ENCODE measurements around the gene SURF6. TPM values are rescaled to one million over a fixed set of nuclear protein-coding genes. Genes with fewer than 3 reads are reported as not detected.

The SURF6 gene
- total RNA-seq, 3 donors from 2014 or later, result 23.7 to 24.7 (median 24.0) TPM

- H3K4me3 ChIP-seq, result peak within 1 kb of the TSS; percentile 97
- H3K36me3 ChIP-seq (ENCODE audit: low read depth), result no peaks in the 10 kb centered on the region
- DNase-seq, result peak; percentile 98 to 99 (median 98)
- no peaks in the 10 kb centered on the region for H3K9me3 ChIP-seq
- ATAC-seq, result peak; percentile 96
- peaks cover 20% of the 10 kb centered on the region for H3K4me1 ChIP-seq (ENCODE audit: low read depth)
- peak; percentile 14 for TF ChIP-seq CTCF (IDR thresholded peaks at IDR 0.05)
- intact Hi-C loops (cut with DNase I, micrococcal nuclease), result no loop called here
Observed at GRCh38 chr9:133375724-133376654, 40.0 kb upstream of the SURF6 start, which contains the start of the genes STKLD1 and SURF4. STKLD1 (plus strand) TSS chr9:133376366; CDS start chr9:133376474, 108 bp downstream. SURF4 (minus strand) TSS chr9:133376060; CDS start chr9:133375969, 91 bp downstream.

- peak overlapping the region; percentile 97 for H3K4me3 ChIP-seq
- DNase-seq (peak in 2 of 3 donors; percentile 62 to 64), ATAC-seq (peak; percentile 45)
- H3K4me1 ChIP-seq (ENCODE audit: low read depth), result peaks cover 21% of the 10 kb centered on the region
- no peaks in the 10 kb centered on the region for H3K9me3 ChIP-seq
- intact Hi-C loops (cut with DNase I, micrococcal nuclease), result no loop called here
- H3K36me3 ChIP-seq (ENCODE audit: low read depth), result peaks cover 5% of the 10 kb centered on the region
- TF ChIP-seq CTCF (IDR thresholded peaks at IDR 0.05), result no peak
Observed at GRCh38 chr9:133375116-133375723, 39.2 kb upstream of the SURF6 start.

- Histone ChIP-seq H3K4me3 (peak overlapping the region; percentile 97), H3K9me3 (no peaks in the 10 kb centered on the region), H3K4me1 (ENCODE audit: low read depth) (peaks cover 27% of the 10 kb centered on the region), H3K36me3 (ENCODE audit: low read depth) (peaks cover 5% of the 10 kb centered on the region)
- ATAC-seq (no peak), DNase-seq (no peak)
- no peak for TF ChIP-seq CTCF (IDR thresholded peaks at IDR 0.05)
- intact Hi-C loops (cut with DNase I, micrococcal nuclease), result no loop called here
Observed at GRCh38 chr9:133374612-133375115, 38.7 kb upstream of the SURF6 start.

DNA sequence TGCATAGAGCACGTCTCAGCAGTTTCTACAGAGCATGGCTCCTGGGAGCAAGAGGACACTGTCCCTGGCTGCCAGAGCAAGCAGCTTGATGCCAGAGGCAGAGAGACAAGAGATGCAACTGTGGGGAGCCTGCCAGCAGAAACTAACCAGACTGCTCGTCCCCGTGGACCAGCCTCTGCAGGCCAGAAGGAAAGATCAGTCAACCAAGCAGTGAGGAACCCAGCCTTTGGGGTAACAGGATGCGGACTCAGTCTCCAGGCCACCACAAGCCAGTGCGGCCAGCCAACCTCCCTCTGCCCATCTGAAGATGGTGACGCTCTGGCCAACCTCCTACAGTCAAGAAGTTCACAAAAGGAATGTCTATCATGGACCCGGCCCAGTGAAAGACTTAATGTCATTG is 36.2 kb upstream of the SURF6 start:
- Histone ChIP-seq H3K9me3 (no peaks in the 10 kb centered on the region), H3K4me3 (no peak overlapping the region), H3K36me3 (ENCODE audit: low read depth) (peaks cover 5% of the 10 kb centered on the region), H3K4me1 (ENCODE audit: low read depth) (peaks cover 50% of the 10 kb centered on the region)
- no peak for TF ChIP-seq CTCF (IDR thresholded peaks at IDR 0.05)
- DNase-seq (no peak), ATAC-seq (no peak)
- intact Hi-C loops (cut with DNase I, micrococcal nuclease), result no loop called here

GRCh38 chr9:133371261-133371711 is 35.3 kb upstream of the SURF6 start:
- intact Hi-C loops (cut with DNase I, micrococcal nuclease), result no loop called here
- peaks cover 50% of the 10 kb centered on the region for H3K4me1 ChIP-seq (ENCODE audit: low read depth)
- H3K4me3 ChIP-seq, result no peak overlapping the region
- DNase-seq, result no peak
- no peak for ATAC-seq
- H3K36me3 ChIP-seq (ENCODE audit: low read depth), result peaks cover 5% of the 10 kb centered on the region
- H3K9me3 ChIP-seq, result no peaks in the 10 kb centered on the region
- TF ChIP-seq CTCF (IDR thresholded peaks at IDR 0.05), result no peak
